NOMO-1 (cell line): ENCODE results near the gene KDM4C.
"Not testable (repeated sequence)": the region's sequence is repeated elsewhere in the genome, so short reads cannot be mapped to it uniquely, and the experiment has no call there.

ENCODE experiments used
- DNase-seq, 2 experiments: peaks; one replicate each; lab custom pipeline; 2025; ENCODE audit not compliant: unreplicated experiment in 2 of 2; lab: John Stamatoyannopoulos, UW

KDM4C gene

GRCh38 chr9:6802926-6803325, 45.2 kb downstream of the KDM4C start:
- DNase-seq: no peak

- no peak for DNase-seq
These were observed 47.8 kb downstream of the KDM4C start for GRCh38 chr9:6805532-6805931.

GRCh38 chr9:6806318-6806717, 48.5 kb downstream of the KDM4C start:
- DNase-seq: not testable (repeated sequence)

- not testable (repeated sequence) for DNase-seq
These were observed 49.9 kb downstream of the KDM4C start for GRCh38 chr9:6807669-6808068.

- DNase-seq: no peak
These were observed 53.7 kb downstream of the KDM4C start for GRCh38 chr9:6811436-6811835.

- DNase-seq: no peak
These were observed 58.8 kb downstream of the KDM4C start for GRCh38 chr9:6816581-6816980.

GRCh38 chr9:6818292-6818922, 60.6 kb downstream of the KDM4C start:
- DNase-seq: no peak

- no peak for DNase-seq
These were observed 61.3 kb downstream of the KDM4C start for GRCh38 chr9:6819112-6819511.

- no peak for DNase-seq
These were observed 61.8 kb downstream of the KDM4C start for GRCh38 chr9:6819529-6819928.

GRCh38 chr9:6822696-6823095, 64.9 kb downstream of the KDM4C start:
- DNase-seq: no peak

- DNase-seq: peak in 1 of 2 experiments; percentile 5
These were observed 69.8 kb downstream of the KDM4C start for GRCh38 chr9:6827439-6828145.

GRCh38 chr9:6829027-6829426, 71.3 kb downstream of the KDM4C start:
- no peak for DNase-seq

GRCh38 chr9:6829536-6829935, 71.8 kb downstream of the KDM4C start:
- DNase-seq: no peak

- DNase-seq: no peak
These were observed 75.9 kb downstream of the KDM4C start for GRCh38 chr9:6833518-6834192.

GRCh38 chr9:6834306-6834705, 76.5 kb downstream of the KDM4C start:
- DNase-seq: no peak

GRCh38 chr9:6838158-6838557, 80.4 kb downstream of the KDM4C start:
- DNase-seq: no peak

- DNase-seq: no peak
These were observed 84.8 kb downstream of the KDM4C start for GRCh38 chr9:6842584-6842947.

- DNase-seq: no peak
These were observed 86.0 kb downstream of the KDM4C start for GRCh38 chr9:6843742-6844141.

- DNase-seq: no peak
These were observed 86.5 kb downstream of the KDM4C start for GRCh38 chr9:6844267-6844666.

GRCh38 chr9:6845128-6845826, 87.5 kb downstream of the KDM4C start:
- DNase-seq: no peak

- no peak for DNase-seq
These were observed 88.1 kb downstream of the KDM4C start for GRCh38 chr9:6845880-6846279.
